Activated naive CD4-positive, alpha-beta T cell treated with Interleukin-2 at 50 U/mL for 16 hours (primary cell): Measurements from ENCODE around the gene LEF1.

Experiments
- DNase-seq: peaks from one replicate; pipeline ENCODE4 v3.0.0-alpha.2; 2020

The LEF1 gene

DNA sequence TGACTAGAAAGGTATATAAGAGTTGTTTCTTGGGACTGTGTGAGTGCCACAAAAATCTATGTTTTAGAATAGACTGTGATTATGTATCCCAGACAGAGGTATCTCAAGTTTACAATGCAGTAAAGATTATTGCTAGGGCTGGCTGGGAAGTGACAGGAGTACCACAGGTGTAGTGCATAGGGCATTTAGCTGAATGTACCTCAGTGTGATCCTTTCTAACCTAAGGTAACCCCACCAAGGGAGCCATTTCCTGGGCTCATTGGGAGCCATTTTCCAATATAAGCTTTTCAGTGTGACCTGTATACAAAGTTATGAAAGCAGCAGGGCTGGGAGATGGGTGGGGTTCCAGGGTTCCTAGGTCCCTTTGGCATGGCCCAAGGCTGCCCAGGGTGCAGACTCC is 6.1 kb upstream of the LEF1 start:
- DNase-seq = no peak

- no peak for DNase-seq
Measured at GRCh38 chr4:108173599-108174057, 4.9 kb upstream of the LEF1 start.

DNA sequence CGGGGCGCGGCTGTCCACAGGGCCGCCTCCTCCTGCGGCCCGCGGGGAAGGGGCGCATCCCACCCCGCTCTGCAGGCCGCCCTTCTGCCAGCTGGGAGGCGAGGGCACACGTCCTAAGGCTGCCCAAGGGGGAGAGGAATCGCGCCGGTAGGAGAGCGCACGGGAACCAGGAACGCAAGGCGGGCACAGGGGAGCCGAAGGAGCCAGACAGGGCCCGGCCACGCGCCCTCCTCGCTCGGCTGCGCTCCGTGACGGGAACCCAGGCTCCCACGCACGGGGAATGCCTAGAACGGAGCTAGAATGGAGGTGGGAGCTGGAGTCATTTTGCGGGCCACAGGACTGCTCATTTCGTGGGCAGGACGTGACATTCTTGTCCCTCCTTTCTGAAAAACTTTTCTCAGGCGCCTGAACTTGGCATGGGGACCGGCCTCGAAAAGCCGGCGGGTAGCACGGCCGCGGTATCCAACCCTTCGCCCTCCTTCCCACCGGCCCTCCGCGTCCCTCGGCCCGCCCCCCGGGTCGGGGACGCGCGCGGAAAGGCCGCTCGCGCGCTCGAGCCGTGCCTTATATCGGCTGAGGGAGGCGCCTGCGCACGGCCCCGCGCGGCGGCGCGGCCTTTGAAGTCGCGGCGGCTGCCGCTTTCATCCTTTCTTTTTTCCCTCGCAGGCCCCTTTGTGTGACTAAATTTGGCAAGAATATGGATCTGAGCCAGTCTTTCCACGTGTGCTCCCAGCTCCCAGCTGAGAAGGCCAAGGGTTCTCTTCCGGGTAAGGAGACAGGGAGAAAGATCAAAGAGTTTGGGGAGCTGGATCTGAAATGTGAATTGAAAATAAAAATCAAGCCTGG is 4.2 kb upstream of the LEF1 start:
- DNase-seq = peak; percentile 70

GRCh38 chr4:108172231-108172752 is 3.6 kb upstream of the LEF1 start:
- DNase-seq = peak; percentile 36

DNA sequence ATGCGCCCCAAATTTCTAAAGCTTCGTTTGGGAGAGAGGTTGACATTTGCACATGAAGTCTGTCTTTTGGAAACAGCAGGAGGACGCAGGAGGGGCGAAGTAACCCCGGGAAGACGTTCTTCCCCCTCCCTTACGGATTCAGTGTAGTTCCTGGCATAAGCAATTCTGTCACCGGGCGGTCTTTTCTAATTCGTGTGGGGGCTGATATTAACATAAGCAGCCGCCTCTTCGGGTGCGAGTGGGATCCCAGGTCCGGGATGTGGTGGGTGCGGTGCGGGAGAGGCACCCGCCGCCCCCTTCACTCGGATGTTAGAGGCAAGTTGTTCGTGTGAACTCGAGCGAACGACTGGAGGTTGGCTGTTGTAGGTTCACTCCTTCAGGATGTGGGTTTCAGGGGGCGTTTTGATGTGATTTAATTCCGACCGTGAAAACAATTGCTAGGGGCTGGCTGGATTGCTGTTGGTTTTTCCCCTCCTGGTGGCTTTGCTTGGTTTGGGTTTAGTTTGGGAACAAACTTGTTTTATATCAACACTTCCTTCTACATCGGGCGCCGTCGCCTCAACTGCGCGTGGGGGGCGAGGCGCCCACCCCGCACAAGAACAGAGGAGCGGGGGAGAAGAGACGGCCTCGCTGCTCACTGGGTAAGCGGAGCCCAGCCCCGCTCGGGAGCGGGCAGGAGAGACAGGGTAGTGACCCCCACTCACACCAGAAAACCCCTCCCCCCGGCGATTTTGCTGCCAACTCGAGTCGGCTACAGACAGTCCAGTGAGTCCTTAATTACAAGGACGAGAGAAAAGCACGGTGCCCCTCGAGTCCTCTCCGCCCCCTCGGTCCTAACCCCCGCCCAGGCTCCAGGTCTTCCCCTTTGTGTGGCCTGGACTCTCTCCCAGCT is 2.9 kb upstream of the LEF1 start:
- peak; percentile 58 for DNase-seq

- DNase-seq = no peak
Measured at GRCh38 chr4:108170631-108171338, 2.1 kb upstream of the LEF1 start.

- no peak for DNase-seq
Measured at GRCh38 chr4:108169664-108170063, 932 bp upstream of the LEF1 start.

- peak; percentile 33 for DNase-seq
Measured at GRCh38 chr4:108168160-108168670, 517 bp downstream of the LEF1 start.

DNA sequence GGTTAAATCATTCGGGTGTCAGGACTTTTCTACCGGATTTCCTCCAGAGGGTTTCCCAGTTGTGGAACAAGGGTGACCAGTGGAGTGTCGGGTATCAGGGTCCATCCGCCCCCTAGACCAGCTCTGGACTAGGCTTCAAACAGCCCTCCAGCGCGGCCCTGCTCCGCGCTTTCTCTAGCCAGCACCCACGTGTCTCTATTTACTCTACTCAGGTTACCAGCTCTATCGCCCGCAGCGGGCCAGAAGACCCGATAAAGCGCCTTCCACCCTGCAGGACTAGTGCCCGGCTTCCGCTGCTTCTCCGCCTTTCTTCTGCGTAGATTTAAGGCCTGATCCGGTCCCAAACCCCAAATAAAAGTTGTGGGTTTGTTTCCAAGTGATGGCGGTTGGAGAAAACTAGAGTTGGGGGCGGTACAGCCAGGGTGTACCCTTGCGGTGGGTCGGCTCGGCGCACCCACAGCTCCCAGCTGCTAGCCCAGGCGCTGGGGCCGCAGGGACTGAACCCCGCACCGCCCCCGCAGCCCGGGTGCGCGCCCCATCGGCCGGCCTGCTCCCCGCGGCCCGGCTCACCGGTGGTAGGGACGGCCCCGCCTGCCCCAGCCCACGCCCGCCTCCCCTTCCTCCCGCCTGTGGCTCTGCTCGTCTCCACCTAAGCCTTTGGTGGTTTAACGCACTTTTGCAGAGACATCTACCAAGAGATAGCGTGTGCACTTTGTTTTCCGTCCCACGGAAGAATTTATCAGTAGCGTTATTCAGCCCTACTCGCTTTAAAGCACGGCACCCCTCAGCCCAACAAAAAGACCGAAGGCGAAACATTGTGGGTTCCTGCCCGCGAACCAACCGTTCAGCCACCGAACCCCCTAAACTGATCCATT is 2.1 kb downstream of the LEF1 start:
- peak; percentile 70 for DNase-seq

GRCh38 chr4:108166038-108166437 is 2.7 kb downstream of the LEF1 start:
- peak; percentile 44 for DNase-seq

DNA sequence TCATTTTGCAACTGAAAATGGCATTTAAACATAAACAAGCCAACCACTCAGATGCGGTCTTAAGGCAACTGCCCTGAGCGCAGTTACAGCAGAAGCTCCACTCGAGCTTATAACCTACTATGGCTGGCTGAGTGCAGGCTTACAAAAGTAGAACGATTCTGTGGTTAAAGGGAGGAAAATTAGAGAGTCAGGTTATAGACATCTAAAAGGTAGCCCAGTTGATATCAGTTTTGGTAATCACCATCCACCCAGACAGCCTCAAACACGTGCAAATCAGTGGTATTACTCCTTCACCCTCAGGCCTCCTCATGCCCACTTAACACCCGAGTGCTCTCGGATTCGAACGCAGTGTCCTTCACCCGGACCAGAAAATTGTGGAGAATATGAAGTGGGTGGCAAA is 3.1 kb downstream of the LEF1 start:
- DNase-seq = peak; percentile 21

GRCh38 chr4:108163351-108163750 is 5.4 kb downstream of the LEF1 start:
- no peak for DNase-seq

DNA sequence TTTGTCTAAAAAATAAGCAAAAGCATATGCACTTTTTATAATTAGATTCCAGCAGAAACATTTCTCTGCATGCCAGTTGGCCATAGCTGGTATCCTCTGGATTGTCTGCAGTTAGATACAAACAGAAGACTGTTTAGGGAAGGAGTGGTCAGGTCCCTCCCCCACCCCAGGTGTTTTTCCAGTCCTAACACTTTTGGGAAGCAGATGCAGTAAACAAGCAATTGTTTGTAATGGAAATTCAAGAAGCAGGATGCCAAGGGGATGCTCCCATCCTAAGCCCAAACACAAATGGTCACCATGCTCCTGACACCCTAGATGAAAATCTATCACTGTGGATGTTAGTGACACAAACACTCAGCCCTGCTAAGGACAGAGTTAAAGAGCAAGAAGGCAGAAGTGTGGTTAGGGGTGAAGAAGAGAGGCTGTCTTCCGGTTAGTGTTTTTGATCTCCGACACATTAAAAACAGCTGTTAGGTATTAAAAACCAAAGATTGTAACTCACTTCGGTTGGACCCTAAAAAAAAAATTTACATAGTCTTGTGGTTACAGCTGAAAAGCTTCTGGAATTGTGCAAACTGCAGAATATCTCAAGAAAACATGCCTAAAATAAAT is 7.9 kb downstream of the LEF1 start:
- DNase-seq = no peak

GRCh38 chr4:108159845-108160244 is 8.9 kb downstream of the LEF1 start:
- no peak for DNase-seq

- no peak for DNase-seq
Measured at GRCh38 chr4:108157655-108158054, 11.1 kb downstream of the LEF1 start.

DNA sequence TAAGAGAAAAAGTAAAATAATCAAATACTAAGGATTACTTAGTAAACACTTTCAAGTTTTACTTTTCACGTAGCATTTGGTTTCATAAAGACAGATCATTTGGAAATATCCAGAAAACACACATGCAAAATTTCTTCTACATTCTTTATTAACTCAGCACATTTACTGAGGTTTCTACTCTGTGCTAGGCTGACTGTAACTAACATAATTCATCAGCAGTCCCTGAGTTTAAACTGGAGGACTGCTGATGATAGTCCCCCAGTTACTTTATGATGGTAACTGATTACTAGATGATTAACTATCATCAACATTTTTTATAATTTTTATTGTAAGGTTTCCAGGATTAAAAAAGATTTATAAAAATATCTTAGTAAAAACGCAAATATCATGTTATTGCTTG is 12.3 kb downstream of the LEF1 start:
- DNase-seq = no peak

DNA sequence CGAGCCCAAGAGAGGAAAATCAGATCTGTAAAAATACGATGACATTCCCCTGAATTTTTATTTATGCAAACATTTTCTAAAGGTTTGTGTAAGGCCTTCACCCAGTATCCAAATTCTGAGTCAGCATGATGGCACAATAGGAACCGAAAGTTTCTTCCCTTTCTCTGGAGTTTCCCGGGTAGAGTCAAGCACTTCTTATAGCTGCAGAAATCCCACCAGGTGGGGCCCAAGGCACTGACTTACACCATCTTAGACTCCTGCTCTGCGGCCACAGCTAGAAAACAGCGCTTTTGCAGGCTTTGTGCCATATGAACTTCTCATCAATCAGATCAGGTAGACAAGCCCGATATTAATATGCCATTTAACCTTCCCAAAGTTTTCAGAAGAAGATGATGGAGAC is 13.4 kb downstream of the LEF1 start:
- no peak for DNase-seq

GRCh38 chr4:108152980-108153379 is 15.8 kb downstream of the LEF1 start:
- DNase-seq = no peak

- no peak for DNase-seq
Measured at GRCh38 chr4:108149588-108150380, 18.9 kb downstream of the LEF1 start.

GRCh38 chr4:108148316-108148715 is 20.4 kb downstream of the LEF1 start:
- DNase-seq = no peak
